Esophagus muscularis mucosa (tissue), 4 donors: ENCODE measurements around the gene LMLN.
A peak's percentile ranks its signal among the peaks of the same experiment; 100 is the strongest.

Experiments
- CTCF ChIP-seq, 3 experiments: fragments of 200-600 bp in 2 of 3; fragments of 450-650 bp in 1 of 3; sonication (generic) in 2 of 3; IDR thresholded peaks; one replicate each; pipeline ENCODE4 v1.5.1; 2017 to 2019; ENCODE audit warnings: antibody characterized with exemption in 3 of 3, mild to moderate bottlenecking in 2 of 3, moderate library complexity in 1 of 3
- EP300 ChIP-seq: sonication (generic); formaldehyde crosslinking; IDR thresholded peaks from one replicate; pipeline ENCODE4 v1.6.1; 2017; ENCODE audit warnings: antibody characterized with exemption
- POLR2A ChIP-seq: fragments of 450-650 bp; IDR thresholded peaks from one replicate; pipeline ENCODE4 v1.6.1; 2017; ENCODE audit warnings: antibody characterized with exemption, moderate library complexity, mild to moderate bottlenecking, low read depth
- POLR2AphosphoS5 ChIP-seq, 2 donors: sonication (generic); formaldehyde crosslinking; IDR thresholded peaks; one replicate each; pipeline ENCODE4 v1.6.1; 2017; ENCODE audit warnings: antibody characterized with exemption in 2 of 2

- TF ChIP-seq CTCF (IDR thresholded peaks at IDR 0.05) = peak; percentile 57 to 79 (median 62)
- TF ChIP-seq POLR2AphosphoS5 (IDR thresholded peaks at IDR 0.05) = no peak
- no peak for TF ChIP-seq POLR2A
- no peak for TF ChIP-seq EP300
Observed at GRCh38 chr3:197942956-197943556, 17.0 kb upstream of the LMLN start.
